RWPE1 (cell line): Measurements from ENCODE around the gene MTURN.
"Not testable (repeated sequence)": the region's sequence is repeated elsewhere in the genome, so short reads cannot be mapped to it uniquely, and the experiment has no call there.

ENCODE experiments used
- CTCF ChIA-PET: fragments of 350-600 bp; sonication (Branson Sonifier 250); formaldehyde crosslinking; extraction: SDS; loops from one replicate; lab custom pipeline; 2021; lab: Yijun Ruan, JAX
- POLR2A ChIA-PET: fragments of 400-600 bp; formaldehyde crosslinking; extraction: SDS; loops from one replicate; lab custom pipeline; 2020; ENCODE audit warnings: antibody characterized with exemption; ENCODE audit not compliant: low non-redundant PET; lab: Yijun Ruan, JAX
- DNase-seq: peaks from one replicate; pipeline ENCODE4 v3.0.0; 2012; ENCODE audit warnings: low spot score
- H3K27ac ChIP-seq: fragments of 450-650 bp; 2 replicates; pipeline ENCODE4 v1.5.1; 2017
- TF ChIP-seq, protein P1 (sequence below): fragments of 450-650 bp; conservative IDR thresholded peaks from 2 replicates; pipeline ENCODE4 v1.5.1; 2017; ENCODE audit warnings: low read depth, mild to moderate bottlenecking

MTURN gene

DNA sequence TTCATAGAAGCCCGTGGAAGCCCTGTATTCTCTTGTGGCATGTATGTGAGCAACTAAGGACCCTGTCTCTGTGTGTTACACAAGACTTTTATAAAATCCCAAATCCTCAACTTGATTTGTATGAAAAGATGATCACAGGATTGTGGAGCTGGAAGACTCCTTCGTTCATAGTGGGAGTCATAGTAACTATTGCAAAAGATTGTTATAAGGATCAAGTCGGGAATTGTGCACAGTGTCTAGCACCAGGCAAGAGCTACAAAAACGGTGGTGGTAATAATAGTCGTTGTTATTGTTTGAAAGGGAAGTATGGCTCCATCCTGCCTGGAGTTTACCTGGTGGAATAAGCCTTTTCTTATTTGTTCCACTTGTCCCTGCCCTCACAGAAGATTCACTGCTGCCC, 42.8 kb upstream of the MTURN start:
- no peak overlapping the region for H3K27ac ChIP-seq
- no peak for DNase-seq
- POLR2A ChIA-PET = no interaction called here
- TF ChIP-seq, protein P1, sequence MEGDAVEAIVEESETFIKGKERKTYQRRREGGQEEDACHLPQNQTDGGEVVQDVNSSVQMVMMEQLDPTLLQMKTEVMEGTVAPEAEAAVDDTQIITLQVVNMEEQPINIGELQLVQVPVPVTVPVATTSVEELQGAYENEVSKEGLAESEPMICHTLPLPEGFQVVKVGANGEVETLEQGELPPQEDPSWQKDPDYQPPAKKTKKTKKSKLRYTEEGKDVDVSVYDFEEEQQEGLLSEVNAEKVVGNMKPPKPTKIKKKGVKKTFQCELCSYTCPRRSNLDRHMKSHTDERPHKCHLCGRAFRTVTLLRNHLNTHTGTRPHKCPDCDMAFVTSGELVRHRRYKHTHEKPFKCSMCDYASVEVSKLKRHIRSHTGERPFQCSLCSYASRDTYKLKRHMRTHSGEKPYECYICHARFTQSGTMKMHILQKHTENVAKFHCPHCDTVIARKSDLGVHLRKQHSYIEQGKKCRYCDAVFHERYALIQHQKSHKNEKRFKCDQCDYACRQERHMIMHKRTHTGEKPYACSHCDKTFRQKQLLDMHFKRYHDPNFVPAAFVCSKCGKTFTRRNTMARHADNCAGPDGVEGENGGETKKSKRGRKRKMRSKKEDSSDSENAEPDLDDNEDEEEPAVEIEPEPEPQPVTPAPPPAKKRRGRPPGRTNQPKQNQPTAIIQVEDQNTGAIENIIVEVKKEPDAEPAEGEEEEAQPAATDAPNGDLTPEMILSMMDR = no peak
- CTCF ChIA-PET = no interaction called here

DNA sequence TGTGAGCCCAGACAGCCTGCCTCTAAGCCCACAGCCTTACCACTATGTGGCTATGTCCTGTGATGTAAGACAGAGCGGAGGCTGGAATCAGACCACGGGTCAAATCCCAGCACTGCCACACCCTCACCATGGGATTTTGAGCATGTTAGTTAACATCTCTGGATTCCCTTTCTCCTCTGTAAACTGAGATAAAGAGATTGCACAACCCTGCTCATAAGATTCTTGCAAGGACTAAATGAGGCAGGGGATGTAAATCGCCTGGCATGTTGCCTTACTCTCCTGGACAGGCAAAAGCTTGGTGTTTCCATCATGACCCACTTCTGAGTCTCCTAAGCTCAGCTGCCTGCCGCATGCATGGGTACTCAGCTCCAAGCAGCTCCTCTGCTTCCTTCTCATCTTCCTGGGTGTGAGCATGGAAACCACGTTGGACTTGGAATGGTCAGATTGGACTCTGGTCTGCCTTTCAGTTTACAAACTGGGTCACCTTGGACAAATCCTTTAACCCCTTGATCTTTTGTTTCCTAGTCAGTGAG, 41.3 kb upstream of the MTURN start:
- DNase-seq = no peak
- ChIA-PET CTCF (interaction anchor here (0.6 to 0.7 kb wide), 2 partner anchors 75 to 828 kb away, joined by 3 to 10 read pairs; no protein-coding TSS in a partner anchor), POLR2A (no interaction called here)

DNA sequence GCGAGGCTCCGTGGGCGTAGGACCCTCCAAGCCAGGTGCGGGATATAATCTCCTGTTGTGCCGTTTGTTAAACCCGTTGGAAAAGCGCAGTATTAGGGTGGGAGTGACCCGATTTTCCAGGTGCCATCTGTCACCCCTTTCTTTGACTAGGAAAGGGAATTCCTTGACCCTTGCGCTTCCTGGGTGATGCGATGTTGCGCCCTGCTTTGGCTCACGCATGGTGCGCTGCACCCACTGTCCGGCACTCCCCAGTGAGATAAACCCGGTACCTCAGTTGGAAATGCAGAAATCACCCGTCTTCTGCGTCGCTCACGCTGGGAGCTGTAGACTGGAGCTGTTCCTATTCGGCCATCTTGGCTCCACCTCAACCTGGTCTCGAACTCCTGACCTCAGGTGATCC, 36.2 kb upstream of the MTURN start:
- POLR2A ChIA-PET, DNase-seq, H3K27ac ChIP-seq: not testable (repeated sequence)
- CTCF ChIA-PET = interaction anchor here (0.6 kb wide), 1 partner anchor 218 kb away, joined by 3 read pairs; no protein-coding TSS in a partner anchor

More for the DNA sequence above, 41.3 kb upstream of the MTURN start:
- H3K27ac ChIP-seq = no peak overlapping the region
- TF ChIP-seq, protein P1 = no peak

DNA sequence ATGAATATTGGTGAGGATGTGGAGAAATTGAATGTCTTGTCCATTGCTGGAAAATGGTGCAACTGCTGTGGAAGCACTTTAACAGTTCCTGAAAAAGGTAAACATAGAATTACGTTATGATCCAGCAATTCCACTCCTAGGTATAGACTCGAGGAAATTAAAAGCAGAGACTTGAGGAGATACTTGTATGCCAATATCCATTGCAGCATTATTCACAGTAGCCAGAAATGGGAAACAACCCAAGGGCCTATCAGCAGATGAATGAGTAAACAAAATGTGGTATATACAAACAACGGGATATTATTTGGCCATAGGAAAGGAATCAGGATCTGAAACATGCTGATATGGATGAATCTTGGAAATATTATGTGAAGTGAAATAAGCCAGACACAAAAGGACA, 32.5 kb upstream of the MTURN start:
- ChIA-PET POLR2A (no interaction called here), CTCF (interaction anchor here (0.6 kb wide), 1 partner anchor 67 kb away, joined by 3 read pairs; no protein-coding TSS in a partner anchor)
- TF ChIP-seq, protein P1 = no peak

DNA sequence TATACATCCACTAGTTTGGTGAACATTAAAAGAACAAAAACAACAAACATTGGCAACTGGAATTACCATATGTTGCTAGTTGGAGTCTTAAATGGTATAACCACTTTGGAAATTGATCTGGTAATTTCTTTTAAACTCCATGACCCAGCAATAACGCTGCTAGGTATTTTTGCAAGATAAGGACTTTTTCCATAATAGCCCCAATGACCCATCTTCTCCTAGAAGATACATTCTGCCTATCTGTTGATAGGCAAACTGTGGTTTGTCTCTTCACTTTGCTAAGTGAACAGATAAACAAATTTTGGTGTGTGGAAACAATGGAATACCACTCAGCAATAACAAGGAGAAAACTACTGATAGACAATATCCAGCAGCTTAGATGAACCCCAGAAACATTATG, 30.6 kb upstream of the MTURN start:
- POLR2A ChIA-PET = interaction anchor here (0.6 kb wide), 1 partner anchor 32 kb away, joined by 6 read pairs; no protein-coding TSS in a partner anchor
- TF ChIP-seq, protein P1 = no peak
- CTCF ChIA-PET = interaction anchor here (0.5 to 0.7 kb wide), 2 partner anchors 14 to 85 kb away, joined by 3 to 4 read pairs; no protein-coding TSS in a partner anchor
- DNase-seq = no peak
- no peak overlapping the region for H3K27ac ChIP-seq

More for the DNA sequence above, 32.5 kb upstream of the MTURN start:
- DNase-seq = no peak
- no peak overlapping the region for H3K27ac ChIP-seq

DNA sequence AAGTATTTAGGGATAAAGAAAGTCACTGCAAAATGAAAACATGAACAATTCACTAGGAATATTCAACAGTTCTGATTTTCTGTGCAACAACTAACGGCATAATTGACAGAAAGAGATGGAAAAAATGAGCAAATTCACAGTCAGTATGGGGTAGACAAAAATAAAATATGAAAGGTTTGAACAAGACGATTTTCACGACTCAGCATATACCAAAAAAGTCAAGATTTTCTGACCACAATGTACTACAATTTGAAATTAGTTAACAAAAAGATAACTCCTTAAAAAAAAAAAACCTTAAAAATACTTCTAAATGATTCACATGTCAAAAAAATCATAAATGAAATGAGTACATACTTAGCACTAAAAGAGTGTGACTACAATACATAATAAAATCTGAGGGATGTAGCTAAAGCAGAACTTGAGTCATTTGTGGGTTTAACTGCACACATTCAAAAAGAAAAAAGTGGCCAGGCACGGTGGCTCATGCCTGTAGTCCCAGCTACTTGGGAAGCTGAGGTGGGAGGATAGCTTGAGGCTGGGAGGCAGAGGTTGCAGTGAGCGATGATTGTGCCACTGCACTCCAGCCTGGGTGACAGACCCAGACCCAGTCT, 22.6 kb upstream of the MTURN start:
- ChIA-PET POLR2A (no interaction called here), CTCF (interaction anchor here (0.6 kb wide), 1 partner anchor 209 kb away, joined by 5 read pairs; no protein-coding TSS in a partner anchor)
- no peak for DNase-seq
- TF ChIP-seq, protein P1 = no peak
- H3K27ac ChIP-seq = no peak overlapping the region

DNA sequence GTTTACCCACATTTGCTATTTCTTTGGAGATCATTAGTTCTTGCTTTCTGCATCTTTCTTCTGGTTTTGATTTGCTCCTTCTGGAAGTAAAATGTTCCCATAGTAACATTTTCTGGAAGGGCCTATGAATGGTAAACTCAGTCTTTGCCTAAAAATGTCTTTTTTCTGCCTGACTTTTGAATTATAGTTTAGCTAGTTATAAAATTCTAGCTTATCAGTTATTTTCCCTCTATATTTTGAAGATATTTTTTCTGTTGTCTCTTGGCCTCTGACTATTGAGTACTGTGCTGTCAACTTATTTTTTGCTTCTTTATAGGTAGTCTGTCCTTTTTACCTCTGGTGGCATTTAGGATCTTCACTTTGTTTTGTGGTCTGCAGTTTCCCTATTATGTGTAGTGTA, 21.6 kb upstream of the MTURN start:
- TF ChIP-seq, protein P1 = no peak
- H3K27ac ChIP-seq = no peak overlapping the region
- POLR2A ChIA-PET = no interaction called here
- CTCF ChIA-PET = interaction anchor here (0.6 kb wide), 1 partner anchor 210 kb away, joined by 5 read pairs; no protein-coding TSS in a partner anchor
- DNase-seq = no peak
